SU-DHL-6 (cell line): ENCODE measurements around the gene ACSL5.

Source experiments
- H2AFZ ChIP-seq: fragments of 200-600 bp; sonication (generic); 2 replicates; pipeline ENCODE4 v1.6.1; 2014; ENCODE audit warnings: low read depth, mild to moderate bottlenecking, moderate library complexity, mixed read lengths, antibody characterized with exemption, low read length; ENCODE audit not compliant: severe bottlenecking
- H3F3A ChIP-seq: fragments of 200-600 bp; shearing (Covaris generic); 2 replicates; pipeline ENCODE4 v1.6.0; 2016; ENCODE audit warnings: antibody characterized with exemption, mild to moderate bottlenecking; ENCODE audit not compliant: insufficient read depth
- H3K27ac ChIP-seq: fragments of 200-600 bp; sonication (generic); 2 replicates; pipeline ENCODE4 v1.5.1; 2016; ENCODE audit warnings: low read depth, mild to moderate bottlenecking, low read length, moderate library complexity, mixed read lengths
- H3K27me3 ChIP-seq: fragments of 200-600 bp; sonication (generic), shearing (Covaris generic); 2 replicates; pipeline ENCODE4 v1.6.0; 2014; ENCODE audit warnings: mild to moderate bottlenecking, low read length
- H3K36me3 ChIP-seq: fragments of 200-600 bp; sonication (generic); 2 replicates; pipeline ENCODE4 v1.6.1; 2014; ENCODE audit warnings: mild to moderate bottlenecking, low read length, mixed read lengths
- H3K4me2 ChIP-seq: fragments of 300-600, 200-600 bp; shearing (Covaris generic), sonication (generic); 2 replicates; pipeline ENCODE4 v1.6.0; 2014; ENCODE audit warnings: low read length, low read depth, mild to moderate bottlenecking; ENCODE audit not compliant: poor library complexity, severe bottlenecking
- H3K4me3 ChIP-seq: fragments of 200-600 bp; sonication (generic); 2 replicates; pipeline ENCODE4 v1.5.1; 2014; ENCODE audit warnings: antibody characterized with exemption, low read length, mild to moderate bottlenecking, mixed read lengths; ENCODE audit not compliant: insufficient read depth, poor library complexity, severe bottlenecking
- H3K79me2 ChIP-seq: fragments of 200-600 bp; sonication (generic); 2 replicates; pipeline ENCODE4 v1.6.1; 2014; ENCODE audit warnings: mild to moderate bottlenecking, low read length, moderate library complexity; ENCODE audit not compliant: insufficient read depth
- H3K9ac ChIP-seq: fragments of 200-600 bp; sonication (generic); 2 replicates; pipeline ENCODE4 v1.7.0; 2014; ENCODE audit warnings: mild to moderate bottlenecking, low read length
- H3K9me2 ChIP-seq: fragments of 200-600 bp; sonication (generic); replicated peaks from 2 replicates; pipeline ENCODE4 v1.6.1; 2014; ENCODE audit warnings: low read length; ENCODE audit not compliant: insufficient read depth
- H3K9me3 ChIP-seq: fragments of 200-600 bp; sonication (generic); 2 replicates; pipeline ENCODE4 v1.6.1; 2014; ENCODE audit warnings: low read length, mixed read lengths; ENCODE audit not compliant: insufficient read depth
- H4K20me1 ChIP-seq: fragments of 200-600 bp; sonication (generic); 2 replicates; pipeline ENCODE4 v1.6.1; 2014; ENCODE audit warnings: low read depth, mild to moderate bottlenecking, antibody characterized with exemption, low read length, moderate library complexity, mixed read lengths
- CTCF ChIP-seq: fragments of 200-600 bp; sonication (generic); IDR thresholded peaks from one replicate; pipeline ENCODE4 v1.5.1; 2017; ENCODE audit warnings: antibody characterized with exemption, mild to moderate bottlenecking, low read length, moderate library complexity; ENCODE audit not compliant: insufficient read depth, poor library complexity, severe bottlenecking
- EZH2phosphoT487 ChIP-seq: fragments of 200-600 bp; sonication (generic), shearing (Covaris generic); conservative IDR thresholded peaks from 2 replicates; pipeline ENCODE4 v1.6.1; 2018; ENCODE audit warnings: mild to moderate bottlenecking, antibody characterized with exemption, low read length, moderate library complexity, mixed read lengths

The ACSL5 gene

DNA sequence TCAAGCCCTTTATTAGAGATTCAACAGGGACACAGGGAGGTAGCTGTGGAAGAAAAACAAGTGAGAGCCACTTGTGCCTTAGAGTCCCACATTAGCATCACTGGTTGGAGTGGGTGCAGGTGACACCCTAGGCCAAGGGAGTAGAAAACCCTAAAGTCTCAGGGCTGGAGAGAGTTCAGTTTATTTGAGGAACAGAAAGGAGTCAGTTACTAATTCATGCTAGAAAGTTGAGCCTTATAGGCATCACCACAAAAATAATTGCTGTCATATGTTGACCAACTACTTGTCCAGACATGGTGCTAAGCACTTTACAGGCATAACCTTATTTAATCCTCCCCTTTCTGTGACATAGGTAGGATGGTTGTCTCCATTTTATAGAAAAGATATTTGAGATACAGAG, 20.9 kb upstream of the ACSL5 start:
- H2AFZ ChIP-seq = no peak overlapping the region
- H3K36me3 ChIP-seq = no peaks in the 10 kb centered on the region
- H3K9me2 ChIP-seq = no peaks in the 10 kb centered on the region
- H3K27ac ChIP-seq = no peak overlapping the region
- no peak overlapping the region for H3K9ac ChIP-seq
- no peak overlapping the region for H3K4me3 ChIP-seq
- no peaks in the 10 kb centered on the region for H3K79me2 ChIP-seq
- H3K27me3 ChIP-seq = no peaks in the 10 kb centered on the region
- H3K9me3 ChIP-seq = no peaks in the 10 kb centered on the region
- no peaks in the 10 kb centered on the region for H3F3A ChIP-seq
- no peaks in the 10 kb centered on the region for H4K20me1 ChIP-seq
- H3K4me2 ChIP-seq = no peak overlapping the region
- TF ChIP-seq CTCF (no peak), EZH2phosphoT487 (no peak)

DNA sequence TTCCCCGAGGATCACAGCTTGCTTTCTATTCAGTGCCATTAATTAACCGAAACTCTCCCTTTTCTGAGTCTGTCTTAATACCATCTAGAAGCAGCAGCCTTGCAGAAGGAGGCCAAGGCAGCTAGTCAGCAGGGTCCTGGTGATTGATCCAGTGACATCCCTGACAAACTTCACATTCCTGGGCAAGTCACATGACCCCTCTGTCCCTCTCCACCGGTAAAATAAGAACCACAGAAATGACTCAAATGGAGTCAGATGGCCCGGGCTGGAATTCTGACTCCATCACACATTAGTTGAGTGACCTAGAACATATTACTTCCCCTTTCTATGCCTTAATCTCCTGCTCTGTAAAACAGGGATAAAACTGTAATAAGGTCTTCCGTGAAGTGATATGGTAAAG, 17.2 kb upstream of the ACSL5 start:
- Histone ChIP-seq H3K4me2 (no peak overlapping the region), H3K27me3 (no peaks in the 10 kb centered on the region), H2AFZ (no peak overlapping the region)

GRCh38 chr10:112359606-112360307, 14.2 kb upstream of the ACSL5 start:
- TF ChIP-seq EZH2phosphoT487 (no peak), CTCF (no peak)

More for the DNA sequence above, 17.2 kb upstream of the ACSL5 start:
- Histone ChIP-seq H3K36me3 (no peaks in the 10 kb centered on the region), H3K27ac (no peak overlapping the region), H3K9ac (no peak overlapping the region), H3K9me3 (no peaks in the 10 kb centered on the region), H4K20me1 (no peaks in the 10 kb centered on the region), H3K4me3 (no peak overlapping the region), H3K79me2 (no peaks in the 10 kb centered on the region), H3K9me2 (no peaks in the 10 kb centered on the region), H3F3A (no peaks in the 10 kb centered on the region)
- no peak for TF ChIP-seq CTCF
- no peak for TF ChIP-seq EZH2phosphoT487

More at GRCh38 chr10:112359606-112360307, 14.2 kb upstream of the ACSL5 start:
- H3K4me3 ChIP-seq = no peak overlapping the region
- H3K9ac ChIP-seq = no peak overlapping the region
- no peaks in the 10 kb centered on the region for H3K9me2 ChIP-seq
- no peaks in the 10 kb centered on the region for H3K79me2 ChIP-seq
- H3K27ac ChIP-seq = no peak overlapping the region
- H4K20me1 ChIP-seq = no peaks in the 10 kb centered on the region
- no peaks in the 10 kb centered on the region for H3K36me3 ChIP-seq
- H3K9me3 ChIP-seq = no peaks in the 10 kb centered on the region
- H2AFZ ChIP-seq = no peak overlapping the region
- H3K27me3 ChIP-seq = no peaks in the 10 kb centered on the region
- no peak overlapping the region for H3K4me2 ChIP-seq
- H3F3A ChIP-seq = no peaks in the 10 kb centered on the region
